ENCODE results near the gene UBTD1. TPM values are rescaled to one million over a fixed set of nuclear protein-coding genes. Genes with fewer than 3 reads are reported as not detected.

Gene UBTD1
- total RNA-seq, 4 donors from 2014 or later, result 2.9 to 16.2 (median 8.9) TPM

- no peak for ATAC-seq
- Histone ChIP-seq H3K27ac (no peak overlapping the region), H3K4me3 (no peak overlapping the region), H3K36me3 (peaks cover 0 to 40% of the 10 kb centered on the region in 2 donors), H3K27me3 (no peaks in the 10 kb centered on the region), H3K4me1 (peaks cover 0 to 62% (median 0%) of the 10 kb centered on the region in 3 donors), H3K9me3 (no peaks in the 10 kb centered on the region)
- no peak for TF ChIP-seq EP300 (IDR thresholded peaks at IDR 0.05)
- TF ChIP-seq CTCF (IDR thresholded peaks at IDR 0.05), result no peak
- no peak for TF ChIP-seq POLR2A (IDR thresholded peaks at IDR 0.05)
- no peak for TF ChIP-seq POLR2AphosphoS5 (IDR thresholded peaks at IDR 0.05)
- WGBS, 2 donors (ENCODE audit: low coverage in 1 of 2), result 79 to 81% methylated on average over 2 to 3 of the region's 4 CpGs
Observed at GRCh38 chr10:97485647-97486281, 13.0 kb upstream of the UBTD1 start.

GRCh38 chr10:97490592-97490991 lies 8.1 kb upstream of the UBTD1 start:
- no peaks in the 10 kb centered on the region for H3K9me3 ChIP-seq
- TF ChIP-seq EP300 (IDR thresholded peaks at IDR 0.05) (no peak), POLR2A (IDR thresholded peaks at IDR 0.05) (no peak), POLR2AphosphoS5 (IDR thresholded peaks at IDR 0.05) (no peak), CTCF (IDR thresholded peaks at IDR 0.05) (no peak)
- H3K27ac ChIP-seq, result peak overlapping the region in 3 of 4 donors; percentile 15 to 51 (median 40)
- no peaks in the 10 kb centered on the region for H3K27me3 ChIP-seq
- WGBS, 2 donors (ENCODE audit: low coverage in 1 of 2), result 50 to 63% methylated on average over 2 of the region's 2 CpGs
- H3K4me1 ChIP-seq, result peaks cover 0 to 85% (median 9%) of the 10 kb centered on the region in 3 donors
- H3K4me3 ChIP-seq, result no peak overlapping the region
- peak; percentile 37 for ATAC-seq
- H3K36me3 ChIP-seq, result peaks cover 0 to 4% of the 10 kb centered on the region in 2 donors

GRCh38 chr10:97494151-97494550 lies 4.6 kb upstream of the UBTD1 start:
- no peaks in the 10 kb centered on the region for H3K9me3 ChIP-seq
- peaks cover 0 to 77% (median 15%) of the 10 kb centered on the region in 3 donors for H3K4me1 ChIP-seq
- peak overlapping the region in 3 of 4 donors; percentile 3 to 21 (median 9) for H3K27ac ChIP-seq
- H3K4me3 ChIP-seq, result no peak overlapping the region
- ATAC-seq, result no peak
- TF ChIP-seq POLR2AphosphoS5 (IDR thresholded peaks at IDR 0.05) (no peak), POLR2A (IDR thresholded peaks at IDR 0.05) (no peak), EP300 (IDR thresholded peaks at IDR 0.05) (no peak), CTCF (IDR thresholded peaks at IDR 0.05) (no peak)
- 24 to 30% methylated on average over 2 of the region's 2 CpGs for WGBS, 2 donors (ENCODE audit: low coverage in 1 of 2)
- no peaks in the 10 kb centered on the region for H3K36me3 ChIP-seq
- H3K27me3 ChIP-seq, result no peaks in the 10 kb centered on the region

- Histone ChIP-seq H3K27me3 (no peaks in the 10 kb centered on the region), H3K36me3 (no peaks in the 10 kb centered on the region), H3K4me3 (no peak overlapping the region), H3K4me1 (peaks cover 0 to 76% (median 15%) of the 10 kb centered on the region in 3 donors), H3K9me3 (no peaks in the 10 kb centered on the region), H3K27ac (peak overlapping the region in 3 of 4 donors; percentile 9 to 56 (median 41))
- no peak for ATAC-seq
- WGBS, 2 donors (ENCODE audit: low coverage in 1 of 2), result 24 to 39% methylated on average over 5 to 7 of the region's 7 CpGs
- no peak for TF ChIP-seq CTCF (IDR thresholded peaks at IDR 0.05)
- TF ChIP-seq POLR2A (IDR thresholded peaks at IDR 0.05), result no peak
- no peak for TF ChIP-seq POLR2AphosphoS5 (IDR thresholded peaks at IDR 0.05)
- TF ChIP-seq EP300 (IDR thresholded peaks at IDR 0.05), result no peak
Observed at GRCh38 chr10:97494863-97495506, 3.7 kb upstream of the UBTD1 start.
